Measurements from ENCODE around the gene FERMT3. TPM values are rescaled to one million over a fixed set of nuclear protein-coding genes. Genes with fewer than 3 reads are reported as not detected.

The FERMT3 gene
- polyA plus RNA-seq, 3 donors = 289 to 421 (median 310) TPM

DNA sequence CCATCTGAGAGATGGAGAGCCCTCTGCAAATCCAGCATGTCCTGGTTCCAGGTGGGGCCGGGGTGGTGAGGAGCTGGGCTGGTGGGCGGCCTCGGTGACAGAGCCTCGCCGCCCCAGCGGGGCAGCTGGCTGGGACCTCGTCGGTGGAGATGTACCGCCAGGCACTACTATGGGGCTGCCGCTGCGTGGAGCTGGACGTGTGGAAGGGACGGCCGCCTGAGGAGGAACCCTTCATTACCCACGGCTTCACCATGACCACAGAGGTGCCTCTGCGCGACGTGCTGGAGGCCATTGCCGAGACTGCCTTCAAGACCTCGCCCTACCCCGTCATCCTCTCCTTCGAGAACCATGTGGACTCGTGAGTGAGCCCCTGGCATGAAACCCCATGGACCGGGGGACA, 51.8 kb downstream of the FERMT3 start:
- WGBS (ENCODE audit: insufficient coverage) = 93% methylated on average over 18 of the region's 24 CpGs
- peaks cover 80 to 89% of the 10 kb centered on the region in 2 donors for H3K36me3 ChIP-seq (replicated peaks in 1 of 2; ENCODE audit: control insufficient read depth in 1 of 2, insufficient read depth in 2 of 2, low read length in 2 of 2)
- Mint-ChIP-seq H3K27me3 (ENCODE audit: low read depth in 3 of 3) (peaks cover 0 to 1% (median 0%) of the 10 kb centered on the region in 3 donors), H3K9me3 (peaks cover 0 to 4% (median 0%) of the 10 kb centered on the region in 7 donors), H3K27ac (no peak overlapping the region), H3K36me3 (peaks cover 61 to 87% of the 10 kb centered on the region in 2 donors), H3K4me3 (no peak overlapping the region), H3K4me1 (peaks cover 7% of the 10 kb centered on the region)
- no peak overlapping the region for H3K9ac ChIP-seq (ENCODE audit: insufficient read depth, low read length, poor library complexity, severe bottlenecking)
- no peaks in the 10 kb centered on the region for H3K9me3 ChIP-seq (replicated peaks in 1 of 2; ENCODE audit: control insufficient read depth in 1 of 2, insufficient read depth in 1 of 2, low read length in 2 of 2)
- no peak overlapping the region for H3K4me3 ChIP-seq (replicated peaks in 1 of 3; ENCODE audit: low read depth in 2 of 3, low read length in 3 of 3)
- no peak overlapping the region for H3K4me2 ChIP-seq (replicated peaks; ENCODE audit: extremely low read depth, low read length, poor library complexity, severe bottlenecking)
- H3K27ac ChIP-seq (ENCODE audit: low read depth in 1 of 2, low read length in 2 of 2) = no peak overlapping the region
- no peaks in the 10 kb centered on the region for H3K27me3 ChIP-seq (ENCODE audit: control insufficient read depth in 2 of 2, insufficient read depth in 2 of 2, low read length in 2 of 2)
- peaks cover 21% of the 10 kb centered on the region for H4K20me1 ChIP-seq (ENCODE audit: insufficient read depth, low read length)
- peaks cover 3 to 6% of the 10 kb centered on the region in 2 donors for H3K4me1 ChIP-seq (ENCODE audit: control insufficient read depth in 1 of 2, insufficient read depth in 2 of 2, low read length in 2 of 2)
- H2AFZ ChIP-seq (ENCODE audit: insufficient read depth, low read depth, low read length, poor library complexity, severe bottlenecking) = no peak overlapping the region
- intact Hi-C loops (cut with micrococcal nuclease) = no loop called here
- H3K79me2 ChIP-seq (ENCODE audit: insufficient read depth, low read length) = no peaks in the 10 kb centered on the region
- TF ChIP-seq, protein P1, sequence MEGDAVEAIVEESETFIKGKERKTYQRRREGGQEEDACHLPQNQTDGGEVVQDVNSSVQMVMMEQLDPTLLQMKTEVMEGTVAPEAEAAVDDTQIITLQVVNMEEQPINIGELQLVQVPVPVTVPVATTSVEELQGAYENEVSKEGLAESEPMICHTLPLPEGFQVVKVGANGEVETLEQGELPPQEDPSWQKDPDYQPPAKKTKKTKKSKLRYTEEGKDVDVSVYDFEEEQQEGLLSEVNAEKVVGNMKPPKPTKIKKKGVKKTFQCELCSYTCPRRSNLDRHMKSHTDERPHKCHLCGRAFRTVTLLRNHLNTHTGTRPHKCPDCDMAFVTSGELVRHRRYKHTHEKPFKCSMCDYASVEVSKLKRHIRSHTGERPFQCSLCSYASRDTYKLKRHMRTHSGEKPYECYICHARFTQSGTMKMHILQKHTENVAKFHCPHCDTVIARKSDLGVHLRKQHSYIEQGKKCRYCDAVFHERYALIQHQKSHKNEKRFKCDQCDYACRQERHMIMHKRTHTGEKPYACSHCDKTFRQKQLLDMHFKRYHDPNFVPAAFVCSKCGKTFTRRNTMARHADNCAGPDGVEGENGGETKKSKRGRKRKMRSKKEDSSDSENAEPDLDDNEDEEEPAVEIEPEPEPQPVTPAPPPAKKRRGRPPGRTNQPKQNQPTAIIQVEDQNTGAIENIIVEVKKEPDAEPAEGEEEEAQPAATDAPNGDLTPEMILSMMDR (IDR thresholded peaks at IDR 0.05) = no peak
- DNase-seq = no peak

DNA sequence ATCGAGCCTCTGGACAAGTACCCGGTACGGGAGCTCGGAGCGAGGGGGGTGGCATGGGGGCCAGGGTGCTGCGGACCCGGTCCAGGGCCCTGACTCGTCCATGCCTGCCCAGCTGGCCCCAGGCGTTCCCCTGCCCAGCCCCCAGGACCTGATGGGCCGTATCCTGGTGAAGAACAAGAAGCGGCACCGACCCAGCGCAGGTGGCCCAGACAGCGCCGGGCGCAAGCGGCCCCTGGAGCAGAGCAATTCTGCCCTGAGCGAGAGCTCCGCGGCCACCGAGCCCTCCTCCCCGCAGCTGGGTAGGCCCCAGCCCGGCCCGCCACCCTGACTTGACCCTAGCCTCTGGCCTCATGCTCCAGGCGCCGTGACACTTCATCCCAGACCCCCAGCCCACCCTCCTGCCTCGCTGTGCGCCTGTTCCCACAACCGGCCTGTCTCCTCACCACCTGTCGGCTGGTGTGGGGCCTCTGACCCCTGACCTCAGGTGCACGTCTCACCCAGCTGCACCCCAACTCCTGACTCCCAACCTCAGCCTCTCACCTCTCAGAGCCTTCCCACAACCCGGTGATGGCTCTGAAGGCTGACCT, 52.5 kb downstream of the FERMT3 start:
- no peaks in the 10 kb centered on the region for H3K4me1 ChIP-seq (ENCODE audit: control insufficient read depth in 1 of 2, insufficient read depth in 2 of 2, low read length in 2 of 2)
- intact Hi-C loops (cut with micrococcal nuclease) = no loop called here
- H4K20me1 ChIP-seq (ENCODE audit: insufficient read depth, low read length) = peaks cover 14% of the 10 kb centered on the region
- H3K79me2 ChIP-seq (ENCODE audit: insufficient read depth, low read length) = no peaks in the 10 kb centered on the region
- no peak overlapping the region for H3K4me2 ChIP-seq (replicated peaks; ENCODE audit: extremely low read depth, low read length, poor library complexity, severe bottlenecking)
- H3K9me3 ChIP-seq (replicated peaks in 1 of 2; ENCODE audit: control insufficient read depth in 1 of 2, insufficient read depth in 1 of 2, low read length in 2 of 2) = no peaks in the 10 kb centered on the region
- peaks cover under 1% of the 10 kb centered on the region for H3K4me1 Mint-ChIP-seq
- no peak overlapping the region for H3K4me3 ChIP-seq (replicated peaks in 1 of 3; ENCODE audit: low read depth in 2 of 3, low read length in 3 of 3)
- no peak overlapping the region for H3K27ac Mint-ChIP-seq
- H3K4me3 Mint-ChIP-seq = no peak overlapping the region
- H3K27ac ChIP-seq (ENCODE audit: low read depth in 1 of 2, low read length in 2 of 2) = no peak overlapping the region
- no peak for DNase-seq
- peaks cover 64 to 90% of the 10 kb centered on the region in 2 donors for H3K36me3 Mint-ChIP-seq
- peaks cover 0 to 4% (median 0%) of the 10 kb centered on the region in 7 donors for H3K9me3 Mint-ChIP-seq
- no peaks in the 10 kb centered on the region for H3K27me3 ChIP-seq (ENCODE audit: control insufficient read depth in 2 of 2, insufficient read depth in 2 of 2, low read length in 2 of 2)
- peaks cover 87 to 96% of the 10 kb centered on the region in 2 donors for H3K36me3 ChIP-seq (replicated peaks in 1 of 2; ENCODE audit: control insufficient read depth in 1 of 2, insufficient read depth in 2 of 2, low read length in 2 of 2)
- no peak overlapping the region for H2AFZ ChIP-seq (ENCODE audit: insufficient read depth, low read depth, low read length, poor library complexity, severe bottlenecking)
- TF ChIP-seq, protein P1 (IDR thresholded peaks at IDR 0.05) = no peak
- peaks cover 0 to 1% (median 0%) of the 10 kb centered on the region in 3 donors for H3K27me3 Mint-ChIP-seq (ENCODE audit: low read depth in 3 of 3)
- 95% methylated on average over 32 of the region's 32 CpGs for WGBS (ENCODE audit: insufficient coverage)
- no peak overlapping the region for H3K9ac ChIP-seq (ENCODE audit: insufficient read depth, low read length, poor library complexity, severe bottlenecking)

Data from CD14-positive monocyte (primary cell).